HEK293 (cell line): Measurements from ENCODE around the gene RNF144A.

Experiments used
- CTCF ChIP-seq: fragments of 450-650 bp; formaldehyde crosslinking; IDR thresholded peaks from 2 replicates; pipeline ENCODE4 v1.5.1; 2016; ENCODE audit warnings: missing biosample characterization, missing genetic modification characterization
- GLI4 ChIP-seq: fragments of 450-650 bp; formaldehyde crosslinking; IDR thresholded peaks from 2 replicates; pipeline ENCODE4 v1.5.1; 2016; ENCODE audit warnings: missing biosample characterization, missing genetic modification characterization
- MYNN ChIP-seq: fragments of 450-650 bp; formaldehyde crosslinking; IDR thresholded peaks from 2 replicates; pipeline ENCODE4 v1.5.1; 2016; ENCODE audit warnings: missing biosample characterization, missing genetic modification characterization, borderline replicate concordance
- ZNF514 ChIP-seq: fragments of 450-650 bp; formaldehyde crosslinking; IDR thresholded peaks from 2 replicates; pipeline ENCODE4 v1.5.1; 2016; ENCODE audit warnings: missing biosample characterization, missing genetic modification characterization
- ZNF529 ChIP-seq: fragments of 450-650 bp; formaldehyde crosslinking; IDR thresholded peaks from 2 replicates; pipeline ENCODE4 v1.5.1; 2017; ENCODE audit warnings: missing genetic modification characterization, missing biosample characterization; ENCODE audit not compliant: insufficient replicate concordance
- ZNF561 ChIP-seq: fragments of 450-650 bp; IDR thresholded peaks from 2 replicates; pipeline ENCODE4 v1.5.1; 2018; ENCODE audit warnings: missing biosample characterization, missing genetic modification characterization, borderline replicate concordance
- ZNF830 ChIP-seq: fragments of 450-650 bp; IDR thresholded peaks from 2 replicates; pipeline ENCODE4 v1.5.0; 2018; ENCODE audit warnings: missing biosample characterization, missing genetic modification characterization, low read depth, mild to moderate bottlenecking, moderate library complexity
- TF ChIP-seq, protein P1 (sequence below): fragments of 450-650 bp; formaldehyde crosslinking; IDR thresholded peaks from 2 replicates; pipeline ENCODE4 v1.5.1; 2016; ENCODE audit warnings: missing biosample characterization, missing genetic modification characterization, borderline replicate concordance
- TF ChIP-seq, protein P2 (sequence below): fragments of 450-650 bp; formaldehyde crosslinking; IDR thresholded peaks from 2 replicates; pipeline ENCODE4 v1.5.1; 2016; ENCODE audit warnings: missing biosample characterization, missing genetic modification characterization

DNA sequence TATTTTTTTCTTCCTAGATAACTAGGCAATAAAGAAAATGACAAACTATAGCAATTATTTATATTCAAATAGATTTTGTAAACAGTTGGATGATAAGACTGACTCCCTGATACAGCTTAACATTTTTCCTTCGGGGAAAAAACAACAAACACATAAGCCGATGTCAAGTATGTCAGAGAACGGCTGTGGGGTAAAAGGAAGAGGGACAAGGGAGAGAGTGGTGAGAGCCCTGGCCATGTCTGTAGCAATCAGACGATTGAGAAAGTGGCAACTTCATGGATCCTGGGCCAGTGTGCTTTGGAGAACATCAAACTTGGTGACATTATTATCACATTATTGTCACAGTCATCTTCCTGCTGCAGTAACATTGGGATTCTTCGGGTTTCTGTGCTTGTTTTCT, 65.2 kb downstream of the RNF144A start:
- TF ChIP-seq, protein P1, sequence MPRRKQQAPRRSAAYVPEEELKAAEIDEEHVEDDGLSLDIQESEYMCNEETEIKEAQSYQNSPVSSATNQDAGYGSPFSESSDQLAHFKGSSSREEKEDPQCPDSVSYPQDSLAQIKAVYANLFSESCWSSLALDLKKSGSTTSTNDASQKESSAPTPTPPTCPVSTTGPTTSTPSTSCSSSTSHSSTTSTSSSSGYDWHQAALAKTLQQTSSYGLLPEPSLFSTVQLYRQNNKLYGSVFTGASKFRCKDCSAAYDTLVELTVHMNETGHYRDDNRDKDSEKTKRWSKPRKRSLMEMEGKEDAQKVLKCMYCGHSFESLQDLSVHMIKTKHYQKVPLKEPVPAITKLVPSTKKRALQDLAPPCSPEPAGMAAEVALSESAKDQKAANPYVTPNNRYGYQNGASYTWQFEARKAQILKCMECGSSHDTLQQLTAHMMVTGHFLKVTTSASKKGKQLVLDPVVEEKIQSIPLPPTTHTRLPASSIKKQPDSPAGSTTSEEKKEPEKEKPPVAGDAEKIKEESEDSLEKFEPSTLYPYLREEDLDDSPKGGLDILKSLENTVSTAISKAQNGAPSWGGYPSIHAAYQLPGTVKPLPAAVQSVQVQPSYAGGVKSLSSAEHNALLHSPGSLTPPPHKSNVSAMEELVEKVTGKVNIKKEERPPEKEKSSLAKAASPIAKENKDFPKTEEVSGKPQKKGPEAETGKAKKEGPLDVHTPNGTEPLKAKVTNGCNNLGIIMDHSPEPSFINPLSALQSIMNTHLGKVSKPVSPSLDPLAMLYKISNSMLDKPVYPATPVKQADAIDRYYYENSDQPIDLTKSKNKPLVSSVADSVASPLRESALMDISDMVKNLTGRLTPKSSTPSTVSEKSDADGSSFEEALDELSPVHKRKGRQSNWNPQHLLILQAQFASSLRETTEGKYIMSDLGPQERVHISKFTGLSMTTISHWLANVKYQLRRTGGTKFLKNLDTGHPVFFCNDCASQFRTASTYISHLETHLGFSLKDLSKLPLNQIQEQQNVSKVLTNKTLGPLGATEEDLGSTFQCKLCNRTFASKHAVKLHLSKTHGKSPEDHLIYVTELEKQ (tag by site-specific recombination) = no peak
- TF ChIP-seq, protein P2, sequence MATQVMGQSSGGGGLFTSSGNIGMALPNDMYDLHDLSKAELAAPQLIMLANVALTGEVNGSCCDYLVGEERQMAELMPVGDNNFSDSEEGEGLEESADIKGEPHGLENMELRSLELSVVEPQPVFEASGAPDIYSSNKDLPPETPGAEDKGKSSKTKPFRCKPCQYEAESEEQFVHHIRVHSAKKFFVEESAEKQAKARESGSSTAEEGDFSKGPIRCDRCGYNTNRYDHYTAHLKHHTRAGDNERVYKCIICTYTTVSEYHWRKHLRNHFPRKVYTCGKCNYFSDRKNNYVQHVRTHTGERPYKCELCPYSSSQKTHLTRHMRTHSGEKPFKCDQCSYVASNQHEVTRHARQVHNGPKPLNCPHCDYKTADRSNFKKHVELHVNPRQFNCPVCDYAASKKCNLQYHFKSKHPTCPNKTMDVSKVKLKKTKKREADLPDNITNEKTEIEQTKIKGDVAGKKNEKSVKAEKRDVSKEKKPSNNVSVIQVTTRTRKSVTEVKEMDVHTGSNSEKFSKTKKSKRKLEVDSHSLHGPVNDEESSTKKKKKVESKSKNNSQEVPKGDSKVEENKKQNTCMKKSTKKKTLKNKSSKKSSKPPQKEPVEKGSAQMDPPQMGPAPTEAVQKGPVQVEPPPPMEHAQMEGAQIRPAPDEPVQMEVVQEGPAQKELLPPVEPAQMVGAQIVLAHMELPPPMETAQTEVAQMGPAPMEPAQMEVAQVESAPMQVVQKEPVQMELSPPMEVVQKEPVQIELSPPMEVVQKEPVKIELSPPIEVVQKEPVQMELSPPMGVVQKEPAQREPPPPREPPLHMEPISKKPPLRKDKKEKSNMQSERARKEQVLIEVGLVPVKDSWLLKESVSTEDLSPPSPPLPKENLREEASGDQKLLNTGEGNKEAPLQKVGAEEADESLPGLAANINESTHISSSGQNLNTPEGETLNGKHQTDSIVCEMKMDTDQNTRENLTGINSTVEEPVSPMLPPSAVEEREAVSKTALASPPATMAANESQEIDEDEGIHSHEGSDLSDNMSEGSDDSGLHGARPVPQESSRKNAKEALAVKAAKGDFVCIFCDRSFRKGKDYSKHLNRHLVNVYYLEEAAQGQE (tag by site-specific recombination) = no peak
- TF ChIP-seq ZNF514 (tag by site-specific recombination) = no peak
- no peak for TF ChIP-seq ZNF529
- TF ChIP-seq CTCF (tag by site-specific recombination) = no peak
- TF ChIP-seq MYNN (tag by site-specific recombination) = no peak
- TF ChIP-seq GLI4 (tag by site-specific recombination) = no peak
- no peak for TF ChIP-seq ZNF830 (tag by site-specific recombination)
- no peak for TF ChIP-seq ZNF561
